ENCODE measurements around the gene MVD.

GRCh38 chr16:88686062-88686438, 23.2 kb upstream of the MVD start:
- TF ChIP-seq, protein P1, sequence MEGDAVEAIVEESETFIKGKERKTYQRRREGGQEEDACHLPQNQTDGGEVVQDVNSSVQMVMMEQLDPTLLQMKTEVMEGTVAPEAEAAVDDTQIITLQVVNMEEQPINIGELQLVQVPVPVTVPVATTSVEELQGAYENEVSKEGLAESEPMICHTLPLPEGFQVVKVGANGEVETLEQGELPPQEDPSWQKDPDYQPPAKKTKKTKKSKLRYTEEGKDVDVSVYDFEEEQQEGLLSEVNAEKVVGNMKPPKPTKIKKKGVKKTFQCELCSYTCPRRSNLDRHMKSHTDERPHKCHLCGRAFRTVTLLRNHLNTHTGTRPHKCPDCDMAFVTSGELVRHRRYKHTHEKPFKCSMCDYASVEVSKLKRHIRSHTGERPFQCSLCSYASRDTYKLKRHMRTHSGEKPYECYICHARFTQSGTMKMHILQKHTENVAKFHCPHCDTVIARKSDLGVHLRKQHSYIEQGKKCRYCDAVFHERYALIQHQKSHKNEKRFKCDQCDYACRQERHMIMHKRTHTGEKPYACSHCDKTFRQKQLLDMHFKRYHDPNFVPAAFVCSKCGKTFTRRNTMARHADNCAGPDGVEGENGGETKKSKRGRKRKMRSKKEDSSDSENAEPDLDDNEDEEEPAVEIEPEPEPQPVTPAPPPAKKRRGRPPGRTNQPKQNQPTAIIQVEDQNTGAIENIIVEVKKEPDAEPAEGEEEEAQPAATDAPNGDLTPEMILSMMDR (IDR thresholded peaks at IDR 0.05 in 8 of 11, conservative IDR thresholded peaks at IDR 0.05 in 3 of 11), result no peak
- TF ChIP-seq POLR2A (IDR thresholded peaks at IDR 0.05), result no peak

Measured in spleen (tissue), 7 donors.